K562 (cell line): ENCODE data around the gene DRAXIN. TPM values are rescaled to one million over a fixed set of nuclear protein-coding genes. Genes with fewer than 3 reads are reported as not detected.

ENCODE experiments used
- ATAC-seq: fragments of 200-7000 bp; cut with Tn5 transposase; 3 replicates; pipeline ENCODE4 v1.9.1; 2020; ENCODE audit warnings: moderate library complexity
- BruUV-seq: library from RNA; stranded (reverse); fragments of 400-500 nt; replicated peaks from 2 replicates; lab custom pipeline; 2021; lab: Mats Ljungman, UMichigan
- CTCF ChIA-PET: fragments of 300-600 bp; formaldehyde crosslinking; extraction: SDS; loops from one replicate; lab custom pipeline; 2021; ENCODE audit warnings: low intra/inter-chr PET ratio; lab: Yijun Ruan, JAX
- POLR2A ChIA-PET: fragments of 300-600, 350-650 bp; sonication (Branson Sonifier 250); formaldehyde crosslinking; extraction: SDS; loops from one replicate; lab custom pipeline; 2021; ENCODE audit warnings: antibody characterized with exemption, inconsistent platforms; lab: Yijun Ruan, JAX
- DNase-seq, 4 experiments: peaks; one replicate each; pipeline versions ENCODE4 v3.0.0 to v3.0.0-alpha.2; 2011 to 2018; ENCODE audit warnings: low spot score in 3 of 4, mixed read lengths in 3 of 4; ENCODE audit errors: extremely low read depth in 1 of 4
- FAIRE-seq: peaks from 2 replicates; lab custom pipeline; 2011; peaks lifted over from hg19 to GRCh38; lab: Jason Lieb, UNC
- H2AFZ ChIP-seq: 2 replicates; pipeline ENCODE4 v1.6.0; 2011; ENCODE audit warnings: low read depth, low read length, control low read depth, inconsistent platforms
- H3K27ac ChIP-seq: fragments of 200-600 bp; 3 replicates; pipeline ENCODE4 v1.8.0; 2011; ENCODE audit warnings: low read depth, mild to moderate bottlenecking, control low read depth, inconsistent platforms, low read length, moderate library complexity, mixed read lengths; ENCODE audit errors: extremely low read depth
- H3K27me3 ChIP-seq, 2 experiments: fragments of 300-600 bp in 1 of 2; 2 replicates in 1 of 2; 3 replicates in 1 of 2; pipeline versions ENCODE4 v1.6.0 to v1.8.0; 2011; ENCODE audit warnings: inconsistent platforms in 2 of 2, low read length in 2 of 2, mild to moderate bottlenecking in 1 of 2, mixed read lengths in 1 of 2, moderate library complexity in 1 of 2; ENCODE audit not compliant: control insufficient read depth in 2 of 2, insufficient read depth in 2 of 2
- H3K36me3 ChIP-seq: fragments of 300-600 bp; 3 replicates; pipeline ENCODE4 v1.8.0; 2011; ENCODE audit warnings: mild to moderate bottlenecking, low read length, inconsistent platforms; ENCODE audit not compliant: control insufficient read depth, insufficient read depth
- H3K4me1 ChIP-seq, 2 experiments: fragments of 200-600 bp in 1 of 2; replicated peaks in 1 of 2; 2 replicates in 1 of 2; 3 replicates in 1 of 2; pipeline versions ENCODE4 v1.5.1 to v1.8.0; 2011; ENCODE audit warnings: inconsistent platforms in 2 of 2, low read length in 2 of 2, mild to moderate bottlenecking in 1 of 2, mixed read lengths in 1 of 2, moderate library complexity in 1 of 2; ENCODE audit not compliant: control insufficient read depth in 2 of 2, insufficient read depth in 2 of 2
- H3K4me2 ChIP-seq: 2 replicates; pipeline ENCODE4 v1.6.1; 2011; ENCODE audit warnings: low read length, control low read depth, inconsistent platforms, mixed read lengths; ENCODE audit not compliant: insufficient read depth
- H3K4me3 ChIP-seq: fragments of 200-600 bp; sonication (generic), shearing (Covaris generic); 2 replicates; pipeline ENCODE4 v1.5.1; 2016; ENCODE audit warnings: control low read depth, inconsistent platforms
- H3K79me2 ChIP-seq: fragments of 200-600 bp; 3 replicates; pipeline ENCODE4 v1.8.0; 2011; ENCODE audit warnings: low read length, inconsistent platforms; ENCODE audit not compliant: control insufficient read depth, insufficient read depth
- H3K9ac ChIP-seq, 2 experiments: 2 replicates each; pipeline versions ENCODE4 v1.6.0 to v1.6.1; 2011; ENCODE audit warnings: low read depth in 2 of 2, low read length in 2 of 2, control low read depth in 1 of 2, inconsistent platforms in 1 of 2, mild to moderate bottlenecking in 1 of 2, mixed read lengths in 1 of 2; ENCODE audit not compliant: insufficient read depth in 1 of 2
- H3K9me1 ChIP-seq: one replicate; pipeline ENCODE4 v1.6.0; 2011; ENCODE audit warnings: inconsistent platforms, mild to moderate bottlenecking, low read length, moderate library complexity; ENCODE audit not compliant: control insufficient read depth, insufficient read depth
- H3K9me3 ChIP-seq: replicated peaks from 2 replicates; pipeline ENCODE4 v1.5.1; 2011; ENCODE audit warnings: low read depth, low read length, inconsistent platforms; ENCODE audit not compliant: control insufficient read depth, insufficient read depth
- H4K20me1 ChIP-seq: replicated peaks from 2 replicates; pipeline ENCODE4 v1.6.1; 2011; ENCODE audit warnings: low read length, inconsistent platforms, mixed read lengths; ENCODE audit not compliant: control insufficient read depth, insufficient read depth
- BCLAF1 ChIP-seq, 2 experiments: fragments of 450-650 bp in 1 of 2; IDR thresholded peaks; 2 replicates each; pipeline ENCODE4 v1.6.1; 2011 to 2017; ENCODE audit warnings: low read depth in 2 of 2, antibody characterized with exemption in 1 of 2, borderline replicate concordance in 1 of 2, low read length in 1 of 2, mild to moderate bottlenecking in 1 of 2, mixed read lengths in 1 of 2; ENCODE audit not compliant: control insufficient read depth in 1 of 2
- CBFB ChIP-seq: sonication (generic); formaldehyde crosslinking; IDR thresholded peaks from 2 replicates; pipeline ENCODE4 v1.4.0; 2020; ENCODE audit warnings: mild to moderate bottlenecking, missing genetic modification reagents
- CBX1 ChIP-seq: sonication (generic); IDR thresholded peaks from 2 replicates; pipeline ENCODE4 v1.6.1; 2016; ENCODE audit warnings: antibody characterized with exemption, low read depth, mild to moderate bottlenecking
- CHAMP1 ChIP-seq: fragments of 450-650 bp; IDR thresholded peaks from 2 replicates; pipeline ENCODE4 v1.6.1; 2016; ENCODE audit warnings: mild to moderate bottlenecking
- CSDE1 ChIP-seq, 2 experiments: fragments of 450-650 bp; IDR thresholded peaks; 2 replicates each; pipeline ENCODE4 v1.6.1; 2016; ENCODE audit warnings: mild to moderate bottlenecking in 1 of 2
- DACH1 ChIP-seq: fragments of 450-650 bp; IDR thresholded peaks from 2 replicates; pipeline ENCODE4 v1.6.1; 2018; ENCODE audit not compliant: partially characterized antibody
- EHMT2 ChIP-seq: fragments of 450-650 bp; IDR thresholded peaks from 2 replicates; pipeline ENCODE4 v1.6.1; 2018; ENCODE audit warnings: antibody characterized with exemption
- NCOA2 ChIP-seq, 2 experiments: fragments of 450-650 bp; IDR thresholded peaks; 2 replicates each; pipeline ENCODE4 v1.6.1; 2018; ENCODE audit warnings: mild to moderate bottlenecking in 2 of 2, moderate library complexity in 1 of 2; ENCODE audit not compliant: partially characterized antibody in 2 of 2
- POLR2AphosphoS5 ChIP-seq: IDR thresholded peaks from 2 replicates; pipeline ENCODE4 v1.6.1; 2011; ENCODE audit warnings: mild to moderate bottlenecking, low read depth, low read length, moderate library complexity; ENCODE audit not compliant: control insufficient read depth, insufficient read depth
- RCOR1 ChIP-seq, 2 experiments: IDR thresholded peaks; 2 replicates each; pipeline ENCODE4 v1.6.1; 2012; ENCODE audit warnings: low read depth in 2 of 2, low read length in 2 of 2, borderline replicate concordance in 1 of 2, improper control_type of control experiment in 1 of 2
- SMARCA4 ChIP-seq: fragments of 450-650 bp; IDR thresholded peaks from 2 replicates; pipeline ENCODE4 v1.6.1; 2016
- TEAD4 ChIP-seq, 2 experiments: sonication (generic) in 1 of 2; formaldehyde crosslinking in 1 of 2; IDR thresholded peaks; 2 replicates each; pipeline versions ENCODE4 v1.6.1 to v1.8.0; 2012 to 2022; ENCODE audit warnings: borderline replicate concordance in 1 of 2, inconsistent platforms in 1 of 2, low read length in 1 of 2, mild to moderate bottlenecking in 1 of 2, missing genetic modification reagents in 1 of 2
- ZKSCAN8 ChIP-seq: fragments of 200-800 bp; sonication (Bioruptor generic); IDR thresholded peaks from 2 replicates; pipeline ENCODE4 v1.6.1; 2016; ENCODE audit warnings: missing genetic modification characterization, missing compliant biosample characterization
- ZNF232 ChIP-seq: sonication (generic); formaldehyde crosslinking; IDR thresholded peaks from 2 replicates; pipeline ENCODE4 v1.8.0; 2022; ENCODE audit warnings: mild to moderate bottlenecking, missing genetic modification reagents
- WGBS: fragments of 100-300 bp; shearing (Covaris generic); methylation state at CpG from one replicate; pipeline ENCODE4 v1.1.6; 2016; ENCODE audit warnings: low coverage, mixed read lengths; ENCODE audit not compliant: insufficient coverage; ENCODE audit errors: missing lambda C conversion rate; 5-methylcytosine and 5-hydroxymethylcytosine counted together
- in situ Hi-C: fragments of 300-500 bp; cut with MboI; formaldehyde crosslinking; loops from 4 replicates; pipeline ENCODE4 v1.15.0; 2018; ENCODE audit warnings: inconsistent platforms, mixed read lengths
- intact Hi-C: fragments of 100-400 bp; cut with micrococcal nuclease; formaldehyde crosslinking; loops from 2 replicates; pipeline ENCODE4 v1.14.2; 2022
- polyA plus RNA-seq, 8 experiments: library from polyadenylated mRNA; depleted of rRNA in 4 of 8; stranded (reverse) in 5 of 8; unstranded in 3 of 8; fragments of >200 nt; fragmentation: Nextera tagmentation in 2 of 8; fragmentation: Illumina TruSeq in 1 of 8; extraction: Ambion mirVana in 2 of 8; extraction: Trizol in 1 of 8; gene quantifications; 2 replicates each; pipeline versions ENCODE4 v1.2.1 to v1.2.3, GENCODE V29; 2011 to 2014; ENCODE audit warnings: inconsistent platforms in 1 of 8, missing spikeins in 1 of 8
- total RNA-seq, 7 experiments: library from RNA; depleted of rRNA in 6 of 7; stranded (reverse); fragments of >200 nt in 6 of 7; fragmentation: Illumina TruSeq in 2 of 7; extraction: Trizol in 2 of 7; gene quantifications; 2 replicates each; pipeline versions ENCODE4 v1.2.1 to v1.2.3, GENCODE V29; 2011 to 2021; ENCODE audit warnings: low replicate concordance in 1 of 7

The DRAXIN gene
- total and polyA plus RNA-seq, 9 of the 15 experiments (the other 6 are each of a cell fraction or from before 2014, with no cell fraction given) = 0.01 to 0.04 (median 0.01) TPM; not detected in 6

GRCh38 chr1:11708554-11709350 is 17.2 kb downstream of the DRAXIN start:
- H3K4me1 ChIP-seq = peaks cover 12 to 48% of the 10 kb centered on the region in 2 experiments
- 31% methylated on average over 11 of the region's 11 CpGs for WGBS
- no peak overlapping the region for H3K4me2 ChIP-seq
- intact Hi-C loops (loop anchor here (5.0 kb wide), 1 partner anchor 36 kb away; no protein-coding TSS in a partner anchor), in situ Hi-C loops (no loop called here)
- H4K20me1 ChIP-seq = no peaks in the 10 kb centered on the region
- no peak for ATAC-seq
- peak overlapping the region in 1 of 2 experiments; percentile 38; a peak in 2 of 4 replicates for H3K9ac ChIP-seq
- peak in 1 of 4 experiments; percentile 34 for DNase-seq
- H2AFZ ChIP-seq = no peak overlapping the region
- no peaks in the 10 kb centered on the region for H3K9me3 ChIP-seq
- ChIA-PET CTCF (interaction anchor here (1.3 kb wide), 1 partner anchor 10 kb away, joined by 3 read pairs; no protein-coding TSS in a partner anchor), POLR2A (interaction anchor here (0.6 to 2.1 kb wide), 9 partner anchors 9 to 232 kb away, joined by 3 to 9 read pairs (median 3); no protein-coding TSS in a partner anchor)
- FAIRE-seq = no peak
- no TSS peak for BruUV-seq
- H3K79me2 ChIP-seq = no peaks in the 10 kb centered on the region
- no peaks in the 10 kb centered on the region for H3K36me3 ChIP-seq
- H3K9me1 ChIP-seq = no peaks in the 10 kb centered on the region
- no peak overlapping the region for H3K27ac ChIP-seq
- H3K4me3 ChIP-seq = no peak overlapping the region
- H3K27me3 ChIP-seq = peaks cover 11 to 31% of the 10 kb centered on the region in 2 experiments; a peak in 4 of 5 replicates
- TF ChIP-seq ZNF232 (CRISPR knock-in tag) (no peak), DACH1 (peak; percentile 49), CHAMP1 (no peak), TEAD4 (IDR thresholded peaks at IDR 0.05; ENCODE audit: low read length) (0 out of 2 replicates have a peak, but pooled peaks have one; percentile 23), TEAD4 (CRISPR knock-in tag; IDR thresholded peaks at IDR 0.05; ENCODE audit: borderline replicate concordance) (no peak), ZKSCAN8 (peak; percentile 96), EHMT2 (no peak), CBX1 (no peak), BCLAF1 (IDR thresholded peaks at IDR 0.05; ENCODE audit: borderline replicate concordance in 1 of 2, control insufficient read depth in 1 of 2, low read depth in 2 of 2, low read length in 1 of 2) (no peak), CBFB (CRISPR knock-in tag) (no peak), SMARCA4 (0 out of 2 replicates have a peak, but pooled peaks have one; percentile 13), RCOR1 (IDR thresholded peaks at IDR 0.05; ENCODE audit: borderline replicate concordance in 1 of 2, low read depth in 2 of 2, low read length in 2 of 2) (peak; percentile 74 to 95; a peak in 3 of 4 replicates), CSDE1 (IDR thresholded peaks at IDR 0.05) (no peak), POLR2AphosphoS5 (no peak), NCOA2 (IDR thresholded peaks at IDR 0.05; ENCODE audit: partially characterized antibody in 2 of 2) (no peak)
